ENCODE data around the gene S100B. TPM values are rescaled to one million over a fixed set of nuclear protein-coding genes. Genes with fewer than 3 reads are reported as not detected.

S100B gene
- total and polyA plus RNA-seq, 9 of the 15 experiments (the other 6 are each of a cell fraction or from before 2014, with no cell fraction given), result not detected

- Histone ChIP-seq H4K20me1 (replicated peaks; ENCODE audit: control insufficient read depth, insufficient read depth, low read length) (no peaks in the 10 kb centered on the region), H3K4me3 (no peak overlapping the region), H3K9me1 (ENCODE audit: control insufficient read depth, insufficient read depth, low read length) (no peaks in the 10 kb centered on the region), H3K36me3 (ENCODE audit: control insufficient read depth, insufficient read depth, low read length) (no peaks in the 10 kb centered on the region), H3K27me3 (ENCODE audit: control insufficient read depth in 2 of 2, insufficient read depth in 2 of 2, low read length in 2 of 2) (no peaks in the 10 kb centered on the region), H3K9ac (ENCODE audit: insufficient read depth in 1 of 2, low read depth in 2 of 2, low read length in 2 of 2) (no peak overlapping the region), H3K9me3 (replicated peaks; ENCODE audit: control insufficient read depth, insufficient read depth, low read depth, low read length) (peaks cover 3% of the 10 kb centered on the region; the same call in 1 of the 2 replicates), H2AFZ (ENCODE audit: low read depth, low read length) (no peak overlapping the region), H3K4me1 (replicated peaks in 1 of 2; ENCODE audit: control insufficient read depth in 2 of 2, insufficient read depth in 2 of 2, low read length in 2 of 2) (peaks cover under 1 to 15% of the 10 kb centered on the region in 2 experiments; a peak in 4 of 5 replicates), H3K4me2 (ENCODE audit: insufficient read depth, low read length) (no peak overlapping the region), H3K79me2 (ENCODE audit: control insufficient read depth, insufficient read depth, low read length) (no peaks in the 10 kb centered on the region), H3K27ac (ENCODE audit: extremely low read depth, low read depth, low read length) (no peak overlapping the region)
- DNase-seq (ENCODE audit: extremely low read depth in 1 of 4, low spot score in 3 of 4), result no peak
- ChIA-PET POLR2A (interaction anchor here (0.7 to 0.8 kb wide), 2 partner anchors 32 to 138 kb away, joined by 3 read pairs; no protein-coding TSS in a partner anchor), CTCF (ENCODE audit: low intra/inter-chr PET ratio) (no interaction called here)
- 10% methylated on average over 8 of the region's 8 CpGs for whole genome bisulfite sequencing (ENCODE audit: insufficient coverage, low coverage, missing lambda C conversion rate)
- TF ChIP-seq ZNF740 (CRISPR knock-in tag; IDR thresholded peaks at IDR 0.05) (no peak), ZNF740 (tag; IDR thresholded peaks at IDR 0.05) (no peak), ZFP36 (IDR thresholded peaks at IDR 0.05; ENCODE audit: low read depth, low read length, partially characterized antibody) (peak; percentile 80), ESRRA (IDR thresholded peaks at IDR 0.05; ENCODE audit: borderline replicate concordance, low read depth) (no peak), NCOA4 (IDR thresholded peaks at IDR 0.05; ENCODE audit: partially characterized antibody) (no peak), MBD2 (IDR thresholded peaks at IDR 0.05; ENCODE audit: borderline replicate concordance, low read depth) (no peak)
- intact Hi-C loops (cut with micrococcal nuclease) (no loop called here), in situ Hi-C loops (cut with MboI) (no loop called here)
- BruUV-seq (replicated peaks), result no TSS peak
- ATAC-seq, result no peak
- no peak for FAIRE-seq
Observed at GRCh38 chr21:46594276-46594675, 10.6 kb downstream of the S100B start.

All from K562 (cell line).